ENCODE data around the gene MCCC2. TPM values are rescaled to one million over a fixed set of nuclear protein-coding genes. Genes with fewer than 3 reads are reported as not detected.
"Not testable (repeated sequence)": the region's sequence is repeated elsewhere in the genome, so short reads cannot be mapped to it uniquely, and the experiment has no call there.

Gene MCCC2
- total RNA-seq, 1 experiment from 2014 or later, result 51.3 TPM

- no peak for DNase-seq (ENCODE audit: low read depth)
These were observed 9.9 kb downstream of the MCCC2 start for GRCh38 chr5:71597001-71597400.

- no peak for DNase-seq (ENCODE audit: low read depth)
These were observed 13.6 kb downstream of the MCCC2 start for GRCh38 chr5:71600783-71601182.

- DNase-seq (ENCODE audit: low read depth), result peak; percentile 96
These were observed 14.3 kb downstream of the MCCC2 start for GRCh38 chr5:71601222-71602026.

- not testable (repeated sequence) for DNase-seq (ENCODE audit: low read depth)
These were observed 22.8 kb downstream of the MCCC2 start for GRCh38 chr5:71609916-71610315.

- no peak for DNase-seq (ENCODE audit: low read depth)
These were observed 28.7 kb downstream of the MCCC2 start for GRCh38 chr5:71615809-71616208.

GRCh38 chr5:71620630-71621029, 33.5 kb downstream of the MCCC2 start:
- DNase-seq (ENCODE audit: low read depth), result no peak

- no peak for DNase-seq (ENCODE audit: low read depth)
These were observed 34.1 kb downstream of the MCCC2 start for GRCh38 chr5:71621268-71621667.

GRCh38 chr5:71621741-71622140, 34.6 kb downstream of the MCCC2 start:
- DNase-seq (ENCODE audit: low read depth), result no peak

- no peak for DNase-seq (ENCODE audit: low read depth)
These were observed 36.2 kb downstream of the MCCC2 start for GRCh38 chr5:71623221-71623794.

GRCh38 chr5:71629950-71630349, 42.8 kb downstream of the MCCC2 start:
- no peak for DNase-seq (ENCODE audit: low read depth)

- DNase-seq (ENCODE audit: low read depth), result no peak
These were observed 43.9 kb downstream of the MCCC2 start for GRCh38 chr5:71631070-71631469.

- no peak for DNase-seq (ENCODE audit: low read depth)
These were observed 45.0 kb downstream of the MCCC2 start for GRCh38 chr5:71632168-71632567.

GRCh38 chr5:71633255-71634155, 46.4 kb downstream of the MCCC2 start:
- no peak for DNase-seq (ENCODE audit: low read depth)

GRCh38 chr5:71637133-71637532, 50.0 kb downstream of the MCCC2 start:
- DNase-seq (ENCODE audit: low read depth), result no peak

- DNase-seq (ENCODE audit: low read depth), result no peak
These were observed 53.3 kb downstream of the MCCC2 start for GRCh38 chr5:71640408-71640807.

GRCh38 chr5:71645030-71645429, 57.9 kb downstream of the MCCC2 start:
- no peak for DNase-seq (ENCODE audit: low read depth)

- DNase-seq (ENCODE audit: low read depth), result not testable (repeated sequence)
These were observed 63.8 kb downstream of the MCCC2 start for GRCh38 chr5:71650940-71651339.

- no peak for DNase-seq (ENCODE audit: low read depth)
These were observed 64.4 kb downstream of the MCCC2 start for GRCh38 chr5:71651579-71651978.

- no peak for DNase-seq (ENCODE audit: low read depth)
These were observed 65.2 kb downstream of the MCCC2 start for GRCh38 chr5:71652349-71652748.

GRCh38 chr5:71652803-71653543, 65.8 kb downstream of the MCCC2 start:
- no peak for DNase-seq (ENCODE audit: low read depth)

- peak; percentile 2 for DNase-seq (ENCODE audit: low read depth)
These were observed 71.9 kb downstream of the MCCC2 start for GRCh38 chr5:71658916-71659662.
